HG03378 (cell line): Measurements from ENCODE around the gene SPATA24.
"Not testable (repeated sequence)": the region's sequence is repeated elsewhere in the genome, so short reads cannot be mapped to it uniquely, and the experiment has no call there.

Experiments used
- ATAC-seq: cut with Tn5 transposase; IDR thresholded peaks from one replicate; pipeline ENCODE4 v1.9.1; 2021; ENCODE audit warnings: mild to moderate bottlenecking, moderate library complexity; ENCODE audit not compliant: unreplicated experiment

The SPATA24 gene

GRCh38 chr5:139395844-139396640 is 7.8 kb downstream of the SPATA24 start:
- no peak for ATAC-seq

GRCh38 chr5:139394654-139395566 is 9.0 kb downstream of the SPATA24 start, which contains the start of gene PROB1:
PROB1 (minus strand) TSS chr5:139395104; CDS start chr5:139395081, 23 bp downstream.
- no peak for ATAC-seq

- no peak for ATAC-seq
Measured at GRCh38 chr5:139394123-139394653, 9.7 kb downstream of the SPATA24 start.

- ATAC-seq = no peak
Measured at GRCh38 chr5:139393497-139394122, 10.3 kb downstream of the SPATA24 start.

GRCh38 chr5:139392678-139393496 is 11.0 kb downstream of the SPATA24 start:
- peak; percentile 37 for ATAC-seq

GRCh38 chr5:139392324-139392677 is 11.6 kb downstream of the SPATA24 start:
- ATAC-seq = no peak

GRCh38 chr5:139391570-139392323 is 12.1 kb downstream of the SPATA24 start:
- ATAC-seq = no peak

GRCh38 chr5:139390639-139391569 is 13.0 kb downstream of the SPATA24 start:
- no peak for ATAC-seq

GRCh38 chr5:139389701-139390638 is 13.9 kb downstream of the SPATA24 start, which contains the start of gene MZB1:
MZB1 (minus strand) TSS chr5:139389913; CDS start chr5:139389856, 57 bp downstream.
- ATAC-seq = peak; percentile 36

- no peak for ATAC-seq
Measured at GRCh38 chr5:139388198-139388821, 15.6 kb downstream of the SPATA24 start.

- no peak for ATAC-seq
Measured at GRCh38 chr5:139387611-139388197, 16.2 kb downstream of the SPATA24 start.

GRCh38 chr5:139386956-139387355 is 16.9 kb downstream of the SPATA24 start:
- not testable (repeated sequence) for ATAC-seq

GRCh38 chr5:139386050-139386438 is 17.8 kb downstream of the SPATA24 start:
- no peak for ATAC-seq

- ATAC-seq = no peak
Measured at GRCh38 chr5:139385061-139386049, 18.5 kb downstream of the SPATA24 start.

- no peak for ATAC-seq
Measured at GRCh38 chr5:139384591-139385051, 19.3 kb downstream of the SPATA24 start.
